GM19438 (cell line): ENCODE data around the gene DCAF17.
"Not testable (repeated sequence)": the region's sequence is repeated elsewhere in the genome, so short reads cannot be mapped to it uniquely, and the experiment has no call there.

Experiments used
- ATAC-seq: cut with Tn5 transposase; IDR thresholded peaks from one replicate; pipeline ENCODE4 v1.9.1; 2021; ENCODE audit warnings: low read depth; ENCODE audit not compliant: unreplicated experiment

DCAF17 gene

DNA sequence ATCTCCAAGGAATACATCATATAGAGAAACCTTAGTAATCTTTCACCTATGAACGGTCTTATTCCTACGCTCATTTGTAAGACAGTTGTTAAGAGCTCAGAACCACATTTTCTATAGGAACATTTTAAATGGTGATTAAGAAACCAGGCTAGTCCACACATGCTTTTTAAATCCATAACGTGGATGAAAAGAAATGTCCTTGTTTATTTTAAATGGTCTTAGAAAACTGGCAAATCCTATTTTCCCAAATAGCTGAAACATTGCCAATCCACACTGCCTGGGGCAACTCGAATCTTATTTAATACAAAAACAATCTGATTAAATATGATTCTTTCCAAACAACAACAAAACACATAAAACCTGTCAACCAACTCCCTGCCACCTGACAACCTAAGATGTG lies 23.9 kb upstream of the DCAF17 start:
- ATAC-seq: no peak

DNA sequence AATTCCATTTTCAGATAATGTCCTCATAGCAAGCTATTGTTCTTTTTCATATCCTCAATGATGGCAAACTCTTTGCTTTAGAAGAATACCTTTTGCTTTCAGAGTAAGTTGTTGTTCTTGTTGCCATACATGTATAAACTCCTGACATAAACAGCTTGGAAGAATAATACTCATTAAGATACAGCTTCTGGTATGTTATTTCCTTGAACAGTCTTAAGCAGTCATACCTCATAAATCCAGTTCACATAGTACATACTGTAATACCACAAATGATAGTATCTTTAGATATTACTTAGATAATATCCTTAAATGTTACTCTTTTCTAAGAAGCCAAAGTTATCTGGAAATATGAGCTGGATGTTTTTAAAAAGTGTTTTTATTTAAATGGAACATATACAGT lies 23.4 kb upstream of the DCAF17 start:
- no peak for ATAC-seq

DNA sequence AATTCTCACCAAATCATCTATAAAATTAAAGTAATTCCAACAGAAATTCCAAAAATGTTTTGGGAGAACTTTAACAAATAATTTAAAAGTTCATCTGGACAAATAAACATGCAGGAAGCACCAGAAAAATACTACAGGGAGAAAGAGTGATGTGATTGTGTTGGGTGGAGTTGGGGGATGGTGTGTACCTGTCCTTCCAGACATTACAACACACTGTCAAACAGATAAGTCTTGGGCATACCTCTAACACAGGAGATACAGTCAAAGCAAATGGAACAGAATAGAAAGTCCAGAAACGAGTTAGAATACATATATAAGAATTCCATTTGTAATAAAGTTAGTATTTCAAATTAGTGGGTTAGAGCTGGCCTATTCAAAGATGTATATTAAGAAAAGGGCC lies 22.8 kb upstream of the DCAF17 start:
- no peak for ATAC-seq

DNA sequence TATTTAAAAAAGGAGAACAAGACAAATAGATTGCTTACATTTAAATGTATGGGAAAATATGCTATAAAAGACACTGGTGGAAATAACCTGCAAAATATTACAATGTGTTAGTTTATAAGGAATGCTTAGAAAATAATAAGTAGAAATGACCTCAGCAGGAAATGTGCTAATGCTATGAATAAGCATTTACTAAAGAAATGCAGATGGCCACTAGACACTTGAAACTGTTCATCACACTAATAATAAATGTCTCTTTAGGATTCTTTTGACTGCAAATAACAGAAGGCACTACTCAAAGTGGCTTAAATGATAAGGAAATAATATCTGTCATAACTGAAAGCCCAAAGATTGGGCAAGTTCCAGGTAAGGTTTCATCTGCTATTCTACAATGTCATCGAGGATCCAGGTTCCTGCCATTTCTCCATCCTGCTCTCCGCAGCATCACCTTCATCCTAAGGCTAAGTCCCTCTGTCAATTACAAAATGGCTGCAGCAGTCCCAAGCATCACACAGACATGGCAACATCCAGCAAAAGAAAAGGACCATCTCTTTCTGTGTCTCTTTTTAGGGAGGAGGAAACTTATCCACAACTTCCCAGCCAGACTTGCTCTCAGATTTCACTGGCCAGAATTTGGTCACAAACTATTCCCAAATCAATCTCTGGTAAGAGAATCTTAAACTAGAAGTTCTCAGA lies 22.1 kb upstream of the DCAF17 start:
- no peak for ATAC-seq

DNA sequence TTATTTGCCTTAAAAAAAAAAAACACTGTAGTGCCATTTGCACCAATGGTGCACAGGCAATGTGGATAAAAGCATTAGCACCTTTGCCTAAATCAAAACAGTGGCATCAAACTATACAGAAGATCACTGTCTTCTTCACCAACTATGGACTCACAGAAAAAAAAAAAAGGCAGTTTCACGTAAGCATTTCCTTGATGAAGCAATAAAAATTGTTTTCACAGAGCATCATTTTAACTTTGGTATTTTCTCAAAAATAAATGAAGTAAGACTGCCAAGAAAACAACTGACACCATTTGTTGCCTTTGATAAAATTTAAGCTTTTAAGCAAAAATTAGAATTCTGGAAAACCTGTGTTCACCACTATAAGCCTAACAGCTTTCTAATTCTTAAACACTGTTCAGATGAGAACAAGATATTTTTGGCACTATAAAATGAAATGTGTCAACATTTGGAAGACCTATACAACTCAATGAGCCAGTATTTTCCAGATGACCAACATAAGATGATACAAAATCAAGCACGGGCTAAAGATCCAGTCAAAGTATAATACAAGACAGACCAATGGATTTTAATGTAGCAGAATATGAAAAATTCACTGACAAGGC lies 21.4 kb upstream of the DCAF17 start:
- ATAC-seq: no peak

DNA sequence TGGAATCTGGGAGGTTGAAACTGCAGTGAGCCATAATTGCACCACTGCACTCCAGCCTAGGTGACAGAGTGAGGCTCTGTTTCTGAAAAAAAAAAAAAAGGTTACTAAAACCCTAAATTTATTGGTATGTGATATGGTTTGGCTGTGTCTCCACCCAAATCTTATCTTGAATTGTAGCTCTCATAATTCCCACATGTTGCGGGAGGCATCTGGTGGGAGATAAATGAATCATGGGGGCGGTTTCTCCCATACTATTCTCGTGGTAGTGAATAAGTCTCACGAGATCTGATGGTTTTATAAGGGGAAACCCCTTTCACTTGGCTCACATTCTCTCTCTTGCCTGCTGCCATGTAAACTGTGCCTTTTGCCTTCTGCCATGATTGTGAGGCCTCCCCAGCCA lies 19.4 kb upstream of the DCAF17 start:
- not testable (repeated sequence) for ATAC-seq

DNA sequence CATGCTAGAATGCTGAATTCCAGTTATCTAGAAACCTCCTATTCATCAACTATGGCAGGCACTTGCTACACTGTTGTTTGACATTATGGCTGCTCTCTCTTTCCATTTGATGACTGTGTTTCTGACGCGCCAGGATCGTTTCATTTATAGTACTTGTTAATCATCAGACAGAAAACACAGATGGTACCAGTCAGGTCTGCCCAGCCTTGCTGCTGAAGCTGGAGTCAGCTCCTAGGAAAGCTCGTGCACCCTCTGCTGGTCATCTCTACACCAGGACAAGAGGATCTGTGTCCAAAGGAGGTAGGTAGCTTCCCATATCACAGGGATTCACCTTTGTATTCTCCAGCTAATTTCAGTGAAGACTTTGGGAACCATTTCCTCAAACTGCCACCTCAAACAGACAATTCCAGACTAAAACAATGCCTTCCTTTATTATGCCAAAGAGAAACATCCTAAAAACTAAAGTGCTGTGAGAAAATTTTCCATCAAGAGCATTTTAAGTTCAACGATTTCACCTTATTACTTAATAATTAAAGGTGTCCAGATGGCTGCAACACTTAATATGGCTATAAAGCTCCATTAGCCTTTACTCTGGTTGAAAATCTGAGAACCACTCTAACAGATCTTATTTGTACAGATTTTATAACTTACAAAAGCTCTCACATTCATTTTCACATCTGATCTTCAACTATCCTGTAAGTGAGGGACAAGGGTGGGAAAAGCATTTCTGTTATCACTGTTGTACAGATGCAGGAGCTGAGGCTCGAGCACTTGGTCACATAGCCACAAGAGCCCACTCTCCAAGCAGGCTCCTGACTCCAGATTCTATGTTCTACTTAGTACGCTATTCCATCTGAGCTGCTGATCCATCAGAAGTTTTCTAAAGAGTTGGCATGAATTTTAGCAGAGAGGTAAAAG lies 17.8 kb upstream of the DCAF17 start:
- ATAC-seq: peak; percentile 84

DNA sequence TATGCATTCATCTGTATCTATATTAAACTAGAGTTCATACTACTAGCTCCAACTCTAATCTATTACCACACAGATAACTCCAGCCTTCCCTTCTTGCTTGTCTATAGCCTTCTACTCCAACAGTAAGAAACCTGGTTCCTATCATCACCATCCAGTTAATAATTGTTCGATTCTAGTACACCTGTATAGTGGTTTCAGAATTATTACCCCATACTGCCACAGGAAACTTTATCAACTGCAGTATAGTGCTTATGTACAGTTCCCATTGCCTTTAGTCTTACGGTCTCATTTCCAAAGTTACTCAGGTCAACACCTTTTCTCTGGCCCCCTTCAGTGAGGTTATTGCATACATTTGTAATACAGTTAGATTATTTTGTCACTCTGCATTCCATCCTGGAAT lies 14.7 kb upstream of the DCAF17 start:
- ATAC-seq: no peak

DNA sequence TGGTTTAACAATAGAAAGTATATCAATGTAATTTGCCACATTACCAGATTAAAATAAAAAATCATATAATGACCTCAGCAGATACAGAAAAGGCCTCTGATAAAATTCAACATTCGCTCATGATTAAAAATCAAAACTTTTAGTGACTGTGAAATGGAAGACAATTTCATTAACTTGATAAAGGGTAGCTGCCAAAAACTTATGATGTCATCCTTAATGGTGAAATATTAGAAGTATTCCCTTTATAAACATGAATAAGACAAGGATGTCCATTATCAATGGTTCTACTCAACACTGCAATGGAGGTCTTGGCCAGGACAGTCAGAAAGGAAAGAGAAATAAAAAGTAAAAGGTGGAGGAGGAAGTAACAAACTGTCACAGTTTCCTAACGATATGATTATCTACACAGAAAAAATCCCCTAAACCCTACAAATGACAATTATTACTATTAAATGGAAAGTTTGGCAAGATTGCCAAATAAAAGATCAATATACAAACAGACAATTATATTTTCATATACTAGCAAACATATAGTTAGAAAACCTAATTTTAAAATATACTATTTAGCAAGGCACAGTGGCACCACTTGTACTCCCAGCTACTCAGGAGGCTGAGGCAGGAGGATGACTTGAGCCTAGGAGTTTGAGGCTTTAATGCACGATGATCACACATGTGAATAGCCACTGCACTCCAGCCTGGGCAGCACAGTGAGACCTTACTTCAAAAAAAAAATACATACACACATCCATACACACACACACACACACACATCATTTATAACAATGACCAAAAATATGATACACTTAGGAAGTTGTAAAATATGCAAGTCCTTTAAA lies 13.1 kb upstream of the DCAF17 start:
- ATAC-seq: no peak

DNA sequence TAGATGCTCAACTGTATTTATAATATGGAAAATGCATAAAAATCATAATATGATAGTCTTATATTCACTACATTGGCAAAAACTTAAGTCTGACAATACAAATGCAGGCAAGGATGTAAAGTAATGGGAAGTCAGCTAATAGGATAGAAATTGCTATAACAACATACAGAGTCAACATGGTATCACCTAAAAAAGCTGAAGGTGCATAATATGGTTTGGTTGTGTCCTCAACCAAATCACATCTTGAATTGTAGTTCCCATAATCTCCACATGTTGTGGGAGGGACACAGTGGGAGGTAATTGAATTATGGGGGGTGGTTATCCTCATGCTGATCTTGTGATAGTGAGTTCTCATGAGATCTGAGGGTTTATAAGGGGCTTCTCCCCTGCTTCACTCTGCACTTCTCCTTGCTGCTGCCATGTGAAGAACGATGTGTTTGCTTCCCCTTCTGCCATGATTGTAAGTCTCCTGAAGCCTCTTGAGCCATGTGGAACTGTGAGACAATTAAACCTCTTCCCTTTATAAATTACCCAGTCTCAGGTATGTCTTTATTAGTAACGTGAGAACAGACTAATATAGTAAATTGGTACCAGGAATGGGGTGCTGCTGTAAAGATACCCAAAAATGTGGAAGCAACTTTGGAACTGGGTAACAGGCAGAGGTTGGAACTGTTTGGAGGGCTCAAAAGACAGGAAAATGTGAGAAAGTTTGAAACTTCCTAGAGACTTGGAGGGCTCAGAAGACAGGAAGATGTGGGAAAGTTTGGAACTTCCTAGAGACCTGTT lies 11.1 kb upstream of the DCAF17 start:
- not testable (repeated sequence) for ATAC-seq

DNA sequence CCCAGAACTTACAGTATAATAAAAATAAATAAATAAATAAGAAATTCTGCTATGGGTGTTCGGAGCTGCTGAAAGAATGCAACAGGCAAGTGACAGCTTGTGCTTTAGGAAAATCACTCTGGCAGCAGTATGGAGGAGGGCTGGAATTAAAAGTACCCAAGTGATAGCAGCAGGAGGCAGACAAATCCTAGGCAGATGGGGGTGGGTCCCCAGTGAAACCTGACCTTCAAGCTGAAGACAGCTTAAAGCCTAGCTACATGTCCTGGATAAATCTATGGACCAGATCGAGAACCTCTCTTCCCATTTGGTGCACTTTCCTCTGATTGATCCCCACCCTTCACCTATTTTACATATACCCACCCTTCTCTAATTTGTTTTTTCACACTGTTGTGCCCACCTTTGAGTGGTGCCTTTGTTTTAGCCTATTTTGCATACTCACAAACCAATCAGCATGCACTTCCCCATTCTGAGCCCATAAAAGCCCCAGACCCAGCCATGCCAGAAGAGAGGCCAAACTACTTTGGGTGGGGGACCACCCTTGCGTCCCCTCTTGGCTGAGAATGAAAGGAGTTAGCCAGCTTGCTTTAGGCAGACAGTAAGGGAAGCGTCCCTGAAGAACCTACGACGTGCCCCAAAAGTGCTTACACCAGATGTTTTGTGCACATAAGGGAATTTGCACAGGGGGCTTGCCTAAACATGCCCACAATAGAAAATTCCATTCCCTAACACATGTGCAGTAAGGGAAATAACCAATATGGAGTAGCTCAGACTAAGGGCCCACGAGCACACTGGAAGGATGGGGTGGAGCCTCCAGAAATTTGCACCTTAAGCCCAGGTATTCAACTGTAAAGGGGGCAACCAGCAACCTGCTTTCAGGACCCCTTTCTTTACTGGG lies 3.3 kb upstream of the DCAF17 start:
- ATAC-seq: no peak

DNA sequence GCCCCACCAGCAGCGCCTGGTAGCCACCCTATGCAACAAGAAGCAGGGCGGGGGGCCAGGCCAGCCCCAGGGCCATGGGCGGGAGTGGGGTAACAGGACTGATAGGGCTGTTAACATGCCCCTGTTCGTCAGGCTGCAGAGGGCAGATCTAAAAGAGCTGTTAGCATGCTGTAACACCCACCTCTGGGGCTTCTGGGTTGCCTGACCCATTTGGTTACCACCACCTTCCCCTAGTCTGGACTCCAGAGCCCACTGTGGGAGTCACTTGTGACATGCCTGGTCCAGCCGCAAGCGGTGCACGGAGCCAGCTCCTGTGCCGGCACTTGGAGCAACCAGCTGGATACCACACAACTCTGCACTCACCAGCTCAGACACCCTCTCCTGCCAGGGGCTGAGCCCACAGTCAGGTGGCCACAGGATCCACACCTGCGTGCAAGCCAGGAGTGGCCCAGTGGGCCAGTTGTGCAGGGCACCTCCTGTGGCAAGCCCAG lies 2.3 kb upstream of the DCAF17 start:
- ATAC-seq: no peak

DNA sequence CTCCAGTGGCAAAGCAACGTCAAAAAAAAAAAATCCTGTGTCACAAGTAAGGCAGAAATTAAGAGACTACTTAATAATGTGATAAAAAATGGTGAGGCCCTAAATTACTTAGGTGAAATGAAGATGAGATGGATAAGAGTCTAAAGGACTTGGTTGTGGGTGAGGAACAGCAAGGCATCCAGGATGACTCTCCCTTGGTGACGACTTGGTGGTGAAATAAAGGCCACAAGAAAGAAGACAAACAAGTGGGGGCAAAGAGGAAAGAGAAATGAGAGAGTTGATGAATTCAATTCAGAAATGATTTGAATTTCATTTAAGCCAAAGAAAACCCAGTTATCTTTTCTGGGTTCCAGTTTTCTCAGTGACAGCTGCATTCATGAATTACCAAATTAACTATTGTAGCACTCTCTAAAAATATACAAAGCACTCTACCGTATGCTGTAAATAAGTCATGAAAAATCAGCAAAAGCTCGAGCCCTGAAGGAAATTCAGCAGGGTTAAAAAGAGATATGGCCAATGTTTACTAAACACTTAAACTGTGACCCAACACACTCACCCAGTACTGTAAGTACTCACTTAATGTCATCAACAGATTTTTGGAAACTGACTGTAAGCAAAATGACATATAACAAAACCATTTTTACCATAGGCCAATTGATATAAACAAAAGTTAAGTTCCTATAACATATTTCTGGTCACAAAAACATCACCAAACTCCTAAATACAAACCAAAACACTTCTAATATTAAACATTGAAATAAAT lies 1.6 kb upstream of the DCAF17 start:
- no peak for ATAC-seq

DNA sequence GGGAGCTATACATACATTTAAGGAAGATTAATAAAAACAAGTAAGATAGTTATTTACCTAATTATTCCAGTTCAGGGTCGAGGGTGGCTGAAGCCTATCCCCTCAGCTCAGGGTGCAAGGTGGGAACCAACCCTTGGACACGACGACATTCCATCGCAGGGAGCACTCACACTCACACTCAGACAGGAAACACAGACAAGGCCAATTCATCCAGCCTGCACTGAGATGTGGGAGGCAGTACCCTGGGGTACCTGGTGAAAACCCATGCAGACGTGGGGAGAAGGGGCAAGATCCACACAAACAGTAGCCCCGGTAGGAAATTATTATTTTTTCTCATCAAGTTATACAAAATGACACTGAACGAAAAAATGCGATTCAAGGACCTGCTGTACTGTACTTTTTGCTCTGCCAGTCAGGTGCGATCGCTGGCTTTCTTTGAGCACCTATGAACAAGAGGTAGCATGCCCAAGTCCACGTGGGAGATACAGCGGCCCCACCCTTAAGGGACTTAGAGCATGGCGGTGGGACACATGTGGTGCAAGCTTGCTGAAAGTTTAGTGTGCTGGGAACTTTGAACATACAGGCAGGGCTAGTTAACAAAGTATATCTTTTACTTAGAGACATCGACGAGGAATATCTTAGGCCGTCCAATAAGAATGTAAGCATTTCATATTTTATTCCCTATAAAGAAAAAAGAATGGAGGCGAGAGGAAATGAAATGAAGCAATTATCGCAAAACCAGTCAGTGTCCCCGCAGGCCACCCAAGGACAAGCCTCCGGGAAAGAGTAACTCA lies 860 bp upstream of the DCAF17 start:
- ATAC-seq: peak; percentile 18

DNA sequence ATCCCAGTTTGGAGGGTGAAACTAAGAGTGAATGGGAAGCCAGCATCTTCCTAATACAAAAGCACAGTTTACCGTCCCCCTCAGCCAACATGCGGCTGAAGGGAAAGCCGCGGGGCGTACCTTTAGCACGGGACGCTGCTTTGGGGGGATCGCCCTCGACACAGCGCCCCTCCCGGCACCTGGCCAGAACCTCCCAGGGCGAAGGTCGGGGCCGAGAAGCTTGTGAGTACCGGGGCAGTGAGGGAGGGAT lies 338 bp upstream of the DCAF17 start, which contains the start of gene METTL8:
Gene METTL8 (minus strand): TSS at position 228 of the 250 bp plus-strand sequence. CDS start 41,805 bp downstream, outside the sequence.
- no peak for ATAC-seq

DNA sequence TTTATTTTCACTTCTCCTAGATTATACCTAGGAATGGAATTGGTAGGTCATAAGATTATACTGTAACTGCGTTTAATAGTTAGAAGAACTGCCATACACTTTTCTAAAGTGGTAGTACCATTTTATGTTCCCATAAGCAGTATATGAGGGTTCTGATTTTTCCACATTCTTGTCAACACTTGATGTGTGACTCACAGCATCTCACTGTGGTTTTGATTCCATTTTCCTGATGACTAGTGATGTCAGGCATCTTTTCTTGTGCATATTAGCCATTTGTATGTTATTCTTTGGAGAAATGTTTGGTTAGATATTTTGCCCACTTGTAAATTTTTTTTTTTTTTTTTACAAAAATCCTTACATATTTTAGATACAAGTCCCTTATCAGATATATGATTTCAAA lies 2.3 kb downstream of the DCAF17 start:
- ATAC-seq: no peak

DNA sequence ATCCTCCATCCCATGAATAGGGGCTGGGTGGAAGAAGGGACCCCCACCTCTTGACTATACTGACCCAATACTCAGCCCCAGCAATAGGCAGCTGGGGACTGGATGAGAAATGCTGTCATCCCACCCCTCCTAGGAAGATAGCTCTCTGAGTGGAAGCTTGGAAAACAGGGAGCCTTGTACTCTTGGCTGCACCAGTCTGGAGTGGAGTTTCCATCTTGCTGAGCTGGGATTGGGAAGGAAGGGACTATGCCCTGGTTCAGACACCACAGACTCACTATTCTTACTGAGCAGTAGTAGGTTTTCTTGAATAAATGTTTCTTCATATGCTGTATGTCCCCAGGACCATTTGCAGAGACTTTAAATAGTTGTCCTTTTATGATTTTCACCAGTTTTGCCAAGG lies 7.4 kb downstream of the DCAF17 start:
- ATAC-seq: no peak
